ENCODE results near the gene FICD. TPM values are rescaled to one million over a fixed set of nuclear protein-coding genes. Genes with fewer than 3 reads are reported as not detected.

FICD gene
- total and polyA plus RNA-seq, 2 of the 13 experiments (the other 11 are each of a cell fraction or from before 2014, with no cell fraction given) = 0.99 to 3.0 TPM

DNA sequence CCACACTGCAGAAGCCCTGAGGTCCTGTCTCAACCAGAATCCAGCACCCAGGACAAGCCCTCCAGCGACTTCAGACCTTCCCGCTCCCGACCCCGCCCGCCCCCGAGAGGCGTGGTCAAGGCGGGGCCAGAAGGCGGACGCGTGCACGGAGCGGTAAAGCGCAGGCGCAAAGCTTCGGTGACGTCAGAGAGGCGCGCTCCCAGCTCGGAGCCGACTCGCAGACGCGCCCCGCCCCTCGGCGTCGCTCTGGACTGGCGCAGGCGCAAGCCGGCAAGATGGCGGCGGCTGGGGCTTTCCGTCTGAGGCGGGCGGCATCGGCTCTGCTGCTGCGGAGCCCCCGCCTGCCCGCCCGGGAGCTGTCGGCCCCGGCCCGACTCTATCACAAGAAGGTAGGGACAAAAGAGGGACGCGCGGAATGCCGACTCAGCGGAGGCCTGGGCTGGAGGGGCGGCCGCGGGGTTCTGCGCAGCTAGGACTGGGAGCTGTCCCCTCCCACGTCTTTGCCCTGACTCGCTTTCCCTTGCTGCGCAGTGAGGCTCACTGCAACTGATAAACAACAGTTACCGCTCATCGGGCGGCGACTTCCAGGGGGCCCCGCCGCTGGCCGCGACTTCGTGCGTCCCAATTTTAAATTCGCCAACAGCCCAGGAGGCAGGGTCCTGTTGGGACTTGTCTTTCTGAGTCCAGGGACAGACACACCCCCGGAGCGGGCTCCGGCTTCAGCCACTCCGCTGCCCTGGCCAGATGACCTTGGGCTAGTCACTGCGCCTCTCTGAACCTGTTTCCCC, 47.5 kb downstream of the FICD start, which contains the start of gene ISCU:
TSS of gene ISCU (plus strand) at position 249 of the 788 bp plus-strand sequence. CDS start at position 276, 27 bp downstream.
- Histone ChIP-seq H3K79me2 (ENCODE audit: insufficient read depth, low read length) (peaks cover 51% of the 10 kb centered on the region), H2AFZ (ENCODE audit: low read length) (peak within 1 kb of the TSS; percentile 97), H3K9ac (ENCODE audit: insufficient read depth, low read depth, low read length) (peak within 1 kb of the TSS; percentile 98), H4K20me1 (ENCODE audit: insufficient read depth, low read length) (peaks cover 9% of the 10 kb centered on the region), H3K4me3 (replicated peaks in 1 of 3; ENCODE audit: insufficient read depth in 1 of 3, low read depth in 2 of 3, low read length in 3 of 3) (peak within 1 kb of the TSS; percentile 96 to 100 (median 99)), H3K4me2 (ENCODE audit: low read depth, low read length) (peak within 1 kb of the TSS; percentile 99), H3K9me3 (ENCODE audit: low read length) (no peaks in the 10 kb centered on the region), H3K4me1 (ENCODE audit: insufficient read depth, low read length) (peaks cover 30% of the 10 kb centered on the region), H3K36me3 (replicated peaks in 1 of 2; ENCODE audit: control insufficient read depth in 1 of 2, insufficient read depth in 2 of 2, low read length in 2 of 2) (peaks cover 17 to 41% of the 10 kb centered on the region in 2 experiments), H3K27ac (ENCODE audit: extremely low read length, insufficient read depth, low read length) (peak within 1 kb of the TSS; percentile 97), H3K27me3 (ENCODE audit: control insufficient read depth in 1 of 2, insufficient read depth in 2 of 2, low read length in 2 of 2) (no peaks in the 10 kb centered on the region; a peak in 1 of 5 replicates)
- in situ Hi-C loops (cut with HindIII; ENCODE audit: extremely low pct_ligation_motif_present, low pct_unique_long_range_greater_than_20kb) = loop anchor here (10.0 kb wide), 1 partner anchor 242 kb away; no protein-coding TSS in a partner anchor
- BruUV-seq (replicated peaks) = no TSS peak
- FAIRE-seq (no peak), DNase-seq (ENCODE audit: low spot score) (peak; percentile 93), ATAC-seq (peak; percentile 83)
- POLR2A ChIA-PET = interaction anchor here (0.6 to 1.3 kb wide), 12 partner anchors 9 to 881 kb away, joined by 3 to 13 read pairs (median 3); partner anchors contain the start of genes ACACB and FICD
- CTCF ChIA-PET (ENCODE audit: low intra/inter-chr PET ratio, low total read pairs) = interaction anchor here (0.8 to 3.9 kb wide), 3 partner anchors 55 to 241 kb away, joined by 3 to 45 read pairs (median 11); no protein-coding TSS in a partner anchor
- intact Hi-C loops (cut with micrococcal nuclease; ENCODE audit: unreplicated experiment) = loop anchor here (1.0 to 5.0 kb wide), 5 partner anchors 56 to 388 kb away; partner anchors contain the start of genes CORO1C and SSH1
- 0% methylated on average over 27 of the region's 72 CpGs for WGBS (ENCODE audit: low lambda C conversion rate)
- TF ChIP-seq, protein P1, sequence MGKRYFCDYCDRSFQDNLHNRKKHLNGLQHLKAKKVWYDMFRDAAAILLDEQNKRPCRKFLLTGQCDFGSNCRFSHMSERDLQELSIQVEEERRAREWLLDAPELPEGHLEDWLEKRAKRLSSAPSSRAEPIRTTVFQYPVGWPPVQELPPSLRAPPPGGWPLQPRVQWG (CRISPR knock-in tag; IDR thresholded peaks at IDR 0.05; ENCODE audit: borderline replicate concordance, low read depth) = no peak
- TF ChIP-seq TERF1 (CRISPR knock-in tag; IDR thresholded peaks at IDR 0.05) = no peak
- TF ChIP-seq BHLHE40 (IDR thresholded peaks at IDR 0.05; ENCODE audit: low read length) = peak; percentile 78
- no peak for TF ChIP-seq NR3C1 (CRISPR knock-in tag; IDR thresholded peaks at IDR 0.05)
- peak; percentile 84; the same call in 1 of the 2 replicates for TF ChIP-seq ZNF329 (CRISPR knock-in tag; IDR thresholded peaks at IDR 0.05; ENCODE audit: low read depth)
- peak; percentile 68 for TF ChIP-seq SP2 (CRISPR knock-in tag; IDR thresholded peaks at IDR 0.05)
- no peak for TF ChIP-seq ZNF232 (CRISPR knock-in tag; IDR thresholded peaks at IDR 0.05; ENCODE audit: borderline replicate concordance)
- TF ChIP-seq GZF1 (CRISPR knock-in tag; IDR thresholded peaks at IDR 0.05) = peak; percentile 67; the same call in 1 of the 2 replicates
- peak; percentile 99 for TF ChIP-seq ZNF335 (CRISPR knock-in tag; IDR thresholded peaks at IDR 0.05)
- TF ChIP-seq MEIS2 (CRISPR knock-in tag; IDR thresholded peaks at IDR 0.05) = peak; percentile 57
- 0 out of 2 replicates have a peak, but pooled peaks have one; percentile 65 for TF ChIP-seq KLF12 (CRISPR knock-in tag; IDR thresholded peaks at IDR 0.05; ENCODE audit: borderline replicate concordance)
- TF ChIP-seq RBAK (CRISPR knock-in tag; IDR thresholded peaks at IDR 0.05) = no peak
- peak; percentile 49; the same call in 1 of the 2 replicates for TF ChIP-seq MXD1 (CRISPR knock-in tag; IDR thresholded peaks at IDR 0.05)
- TF ChIP-seq CREB3 (CRISPR knock-in tag; IDR thresholded peaks at IDR 0.05) = peak; percentile 56; the same call in 1 of the 2 replicates
- TF ChIP-seq ZNF546 (CRISPR knock-in tag; conservative IDR thresholded peaks at IDR 0.05) = no peak
- peak; percentile 93 for TF ChIP-seq HOXA3 (CRISPR knock-in tag; IDR thresholded peaks at IDR 0.05)
- no peak for TF ChIP-seq MAFF (IDR thresholded peaks at IDR 0.05; ENCODE audit: low read depth, low read length)
- no peak for TF ChIP-seq U2AF2 (IDR thresholded peaks at IDR 0.05; ENCODE audit: low read depth, low read length)
- peak; percentile 81 for TF ChIP-seq MED8 (CRISPR knock-in tag; IDR thresholded peaks at IDR 0.05; ENCODE audit: insufficient replicate concordance)
- no peak; the same call in 1 of the 2 replicates for TF ChIP-seq ZNF572 (CRISPR knock-in tag; IDR thresholded peaks at IDR 0.05)

All from HepG2 (cell line).